SK-N-SH (cell line): ENCODE results near the gene MAP3K4.

Experiments used
- EP300 ChIP-seq, 2 experiments: IDR thresholded peaks; 2 replicates each; pipeline versions ENCODE4 v1.4.0 to v1.6.1; 2012; ENCODE audit warnings: borderline replicate concordance in 1 of 2, low read depth in 1 of 2, low read length in 1 of 2
- EZH2phosphoT487 ChIP-seq: fragments of 200-600 bp; sonication (generic); IDR thresholded peaks from 2 replicates; pipeline ENCODE4 v1.6.1; 2017; ENCODE audit warnings: low read depth, mixed run types, mild to moderate bottlenecking, antibody characterized with exemption, moderate library complexity, borderline replicate concordance
- FOXJ3 ChIP-seq: sonication (generic); formaldehyde crosslinking; IDR thresholded peaks from 2 replicates; pipeline ENCODE4 v1.5.1; 2020; ENCODE audit warnings: mild to moderate bottlenecking, missing genetic modification reagents
- FOXM1 ChIP-seq: IDR thresholded peaks from 2 replicates; pipeline ENCODE4 v1.4.0; 2012; ENCODE audit warnings: low read depth, mild to moderate bottlenecking
- GABPA ChIP-seq: IDR thresholded peaks from 2 replicates; pipeline ENCODE4 v1.4.0; 2012; ENCODE audit warnings: low read depth, mild to moderate bottlenecking
- JUND ChIP-seq: IDR thresholded peaks from 2 replicates; pipeline ENCODE4 v1.4.0; 2012
- POLR2AphosphoS5 ChIP-seq: IDR thresholded peaks from 2 replicates; pipeline ENCODE4 v1.6.1; 2012; ENCODE audit warnings: low read depth, low read length
- RAD21 ChIP-seq: IDR thresholded peaks from 2 replicates; pipeline ENCODE4 v1.6.1; 2012; ENCODE audit warnings: mild to moderate bottlenecking, low read length
- TAF1 ChIP-seq: IDR thresholded peaks from 2 replicates; pipeline ENCODE4 v1.6.1; 2012; ENCODE audit warnings: low read depth, mild to moderate bottlenecking, low read length, moderate library complexity, borderline replicate concordance
- YY1 ChIP-seq: IDR thresholded peaks from 2 replicates; pipeline ENCODE4 v1.4.0; 2012; ENCODE audit warnings: low read depth, mild to moderate bottlenecking
- TF ChIP-seq, protein P1 (sequence below): fragments of 200-600 bp; sonication (generic); IDR thresholded peaks from 2 replicates; pipeline ENCODE4 v1.6.1; 2017; ENCODE audit warnings: antibody characterized with exemption, mild to moderate bottlenecking, moderate library complexity
- TF ChIP-seq, protein P2 (sequence below): IDR thresholded peaks from 2 replicates; pipeline ENCODE4 v1.6.1; 2012; ENCODE audit warnings: mild to moderate bottlenecking, low read depth, low read length, moderate library complexity

DNA sequence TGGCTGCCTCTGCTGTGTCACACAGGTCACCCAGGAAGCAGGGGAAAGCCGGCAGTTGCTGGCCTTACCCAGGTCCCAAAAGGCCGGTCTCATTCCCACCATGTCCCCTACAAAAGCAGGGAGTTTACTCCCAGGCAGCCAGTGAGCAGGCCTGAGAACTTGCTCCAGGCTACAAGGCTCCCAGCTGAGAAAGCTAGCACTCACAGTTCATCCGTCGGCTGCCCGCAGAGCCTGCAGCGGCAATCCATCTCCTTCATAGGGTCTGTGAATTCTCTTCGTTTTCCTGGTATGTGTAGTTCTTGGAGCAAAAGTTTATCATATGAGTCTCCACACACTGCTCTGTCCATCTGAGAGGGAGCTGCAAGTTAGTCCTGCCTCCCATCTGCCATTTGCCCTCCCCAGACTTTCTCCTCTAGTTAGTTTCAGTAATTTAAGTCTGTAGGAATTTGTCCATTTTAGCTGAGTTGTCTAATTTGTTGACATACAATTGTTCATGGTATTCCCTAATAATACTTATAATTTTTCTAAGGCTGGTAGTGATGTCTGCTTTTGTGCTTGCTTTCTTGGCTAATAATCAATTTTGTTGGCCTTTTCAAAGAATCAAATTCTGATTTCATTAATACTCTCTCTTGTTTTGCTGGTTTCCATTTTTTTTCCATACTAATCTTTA, 135.6 kb downstream of the MAP3K4 start:
- TF ChIP-seq, protein P1, sequence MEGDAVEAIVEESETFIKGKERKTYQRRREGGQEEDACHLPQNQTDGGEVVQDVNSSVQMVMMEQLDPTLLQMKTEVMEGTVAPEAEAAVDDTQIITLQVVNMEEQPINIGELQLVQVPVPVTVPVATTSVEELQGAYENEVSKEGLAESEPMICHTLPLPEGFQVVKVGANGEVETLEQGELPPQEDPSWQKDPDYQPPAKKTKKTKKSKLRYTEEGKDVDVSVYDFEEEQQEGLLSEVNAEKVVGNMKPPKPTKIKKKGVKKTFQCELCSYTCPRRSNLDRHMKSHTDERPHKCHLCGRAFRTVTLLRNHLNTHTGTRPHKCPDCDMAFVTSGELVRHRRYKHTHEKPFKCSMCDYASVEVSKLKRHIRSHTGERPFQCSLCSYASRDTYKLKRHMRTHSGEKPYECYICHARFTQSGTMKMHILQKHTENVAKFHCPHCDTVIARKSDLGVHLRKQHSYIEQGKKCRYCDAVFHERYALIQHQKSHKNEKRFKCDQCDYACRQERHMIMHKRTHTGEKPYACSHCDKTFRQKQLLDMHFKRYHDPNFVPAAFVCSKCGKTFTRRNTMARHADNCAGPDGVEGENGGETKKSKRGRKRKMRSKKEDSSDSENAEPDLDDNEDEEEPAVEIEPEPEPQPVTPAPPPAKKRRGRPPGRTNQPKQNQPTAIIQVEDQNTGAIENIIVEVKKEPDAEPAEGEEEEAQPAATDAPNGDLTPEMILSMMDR = no peak
- no peak for TF ChIP-seq GABPA
- no peak for TF ChIP-seq EP300 (IDR thresholded peaks at IDR 0.05; ENCODE audit: borderline replicate concordance in 1 of 2, low read depth in 1 of 2, low read length in 1 of 2)
- TF ChIP-seq JUND = no peak
- TF ChIP-seq POLR2AphosphoS5 = no peak
- TF ChIP-seq FOXJ3 (CRISPR knock-in tag) = no peak
- TF ChIP-seq, protein P2, sequence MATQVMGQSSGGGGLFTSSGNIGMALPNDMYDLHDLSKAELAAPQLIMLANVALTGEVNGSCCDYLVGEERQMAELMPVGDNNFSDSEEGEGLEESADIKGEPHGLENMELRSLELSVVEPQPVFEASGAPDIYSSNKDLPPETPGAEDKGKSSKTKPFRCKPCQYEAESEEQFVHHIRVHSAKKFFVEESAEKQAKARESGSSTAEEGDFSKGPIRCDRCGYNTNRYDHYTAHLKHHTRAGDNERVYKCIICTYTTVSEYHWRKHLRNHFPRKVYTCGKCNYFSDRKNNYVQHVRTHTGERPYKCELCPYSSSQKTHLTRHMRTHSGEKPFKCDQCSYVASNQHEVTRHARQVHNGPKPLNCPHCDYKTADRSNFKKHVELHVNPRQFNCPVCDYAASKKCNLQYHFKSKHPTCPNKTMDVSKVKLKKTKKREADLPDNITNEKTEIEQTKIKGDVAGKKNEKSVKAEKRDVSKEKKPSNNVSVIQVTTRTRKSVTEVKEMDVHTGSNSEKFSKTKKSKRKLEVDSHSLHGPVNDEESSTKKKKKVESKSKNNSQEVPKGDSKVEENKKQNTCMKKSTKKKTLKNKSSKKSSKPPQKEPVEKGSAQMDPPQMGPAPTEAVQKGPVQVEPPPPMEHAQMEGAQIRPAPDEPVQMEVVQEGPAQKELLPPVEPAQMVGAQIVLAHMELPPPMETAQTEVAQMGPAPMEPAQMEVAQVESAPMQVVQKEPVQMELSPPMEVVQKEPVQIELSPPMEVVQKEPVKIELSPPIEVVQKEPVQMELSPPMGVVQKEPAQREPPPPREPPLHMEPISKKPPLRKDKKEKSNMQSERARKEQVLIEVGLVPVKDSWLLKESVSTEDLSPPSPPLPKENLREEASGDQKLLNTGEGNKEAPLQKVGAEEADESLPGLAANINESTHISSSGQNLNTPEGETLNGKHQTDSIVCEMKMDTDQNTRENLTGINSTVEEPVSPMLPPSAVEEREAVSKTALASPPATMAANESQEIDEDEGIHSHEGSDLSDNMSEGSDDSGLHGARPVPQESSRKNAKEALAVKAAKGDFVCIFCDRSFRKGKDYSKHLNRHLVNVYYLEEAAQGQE = no peak
- no peak for TF ChIP-seq FOXM1
- no peak for TF ChIP-seq RAD21
- no peak for TF ChIP-seq TAF1
- TF ChIP-seq EZH2phosphoT487 = no peak
- no peak for TF ChIP-seq YY1
